Natural killer cell (primary cell): ENCODE results near the gene NAP1L4. TPM values are rescaled to one million over a fixed set of nuclear protein-coding genes. Genes with fewer than 3 reads are reported as not detected.

ENCODE experiments used
- ATAC-seq, 3 donors: fragments of 150-1000 bp in 2 of 3; fragments of 200-7000 bp in 1 of 3; cut with Tn5 transposase; 1 replicate in 1 of 3; 2 replicates in 2 of 3; pipeline ENCODE4 v1.10.0; 2021; ENCODE audit warnings: mild to moderate bottlenecking in 2 of 3, moderate library complexity in 2 of 3
- DNase-seq, 2 donors: peaks; one replicate each; pipeline versions ENCODE4 v3.0.0 to v3.0.0-alpha.2; 2013 to 2021; ENCODE audit warnings: mixed read lengths in 1 of 2
- H3K27ac ChIP-seq: one replicate; pipeline ENCODE4 v1.5.1; 2013; ENCODE audit warnings: mild to moderate bottlenecking, low read length
- H3K27me3 ChIP-seq: one replicate; pipeline ENCODE4 v1.6.1; 2013; ENCODE audit warnings: low read length; ENCODE audit not compliant: control insufficient read depth, insufficient read depth
- H3K36me3 ChIP-seq: one replicate; pipeline ENCODE4 v1.6.1; 2013; ENCODE audit warnings: low read length; ENCODE audit not compliant: control insufficient read depth, insufficient read depth
- H3K4me1 ChIP-seq: one replicate; pipeline ENCODE4 v1.6.1; 2013; ENCODE audit warnings: low read length; ENCODE audit not compliant: control insufficient read depth, insufficient read depth
- H3K4me3 ChIP-seq: one replicate; pipeline ENCODE4 v1.5.1; 2013; ENCODE audit warnings: low read length
- H3K9me3 ChIP-seq: one replicate; pipeline ENCODE4 v1.6.1; 2013; ENCODE audit warnings: low read length; ENCODE audit not compliant: control insufficient read depth, insufficient read depth
- H3K27ac Mint-ChIP-seq, 2 donors: one replicate each; pipeline ENCODE4 v1.8.0; 2022; ENCODE audit warnings: mild to moderate bottlenecking in 2 of 2, mixed read lengths in 2 of 2, moderate library complexity in 1 of 2
- H3K27me3 Mint-ChIP-seq, 2 donors: one replicate each; pipeline ENCODE4 v1.8.0; 2022; ENCODE audit warnings: low read depth in 2 of 2, mixed read lengths in 2 of 2
- H3K36me3 Mint-ChIP-seq: one replicate; pipeline ENCODE4 v1.8.0; 2022; ENCODE audit warnings: mixed read lengths
- H3K4me1 Mint-ChIP-seq, 2 donors: one replicate each; pipeline ENCODE4 v1.8.0; 2022; ENCODE audit warnings: mixed read lengths in 2 of 2
- H3K4me3 Mint-ChIP-seq: one replicate; pipeline ENCODE4 v1.8.0; 2022; ENCODE audit warnings: mild to moderate bottlenecking, moderate library complexity, mixed read lengths
- H3K9me3 Mint-ChIP-seq, 2 donors: one replicate each; pipeline ENCODE4 v1.8.0; 2022; ENCODE audit warnings: mixed read lengths in 2 of 2
- WGBS: methylation state at CpG from one replicate; pipeline ENCODE4 v1.1.7; 2013; ENCODE audit warnings: missing lambda C conversion rate; ENCODE audit not compliant: insufficient coverage; 5-methylcytosine and 5-hydroxymethylcytosine counted together
- intact Hi-C: fragments of 100-400 bp; cut with micrococcal nuclease; formaldehyde crosslinking; loops from one replicate; pipeline ENCODE4 v1.14.2; 2022
- total RNA-seq, 4 donors: library from RNA; stranded (reverse); fragments of 120-200 nt in 1 of 4; gene quantifications; one replicate each; pipeline versions ENCODE4 v1.2.3 to v1.2.4, GENCODE V29; 2013 to 2022
- TF ChIP-seq, protein P1 (sequence below): fragments of 200-600 bp; IDR thresholded peaks from one replicate; pipeline ENCODE4 v1.8.0; 2022; ENCODE audit warnings: antibody characterized with exemption

NAP1L4 gene
- total RNA-seq, 3 donors from 2014 or later (not counting 1 experiment from before 2014, with no cell fraction given): 219 to 244 (median 237) TPM

DNA sequence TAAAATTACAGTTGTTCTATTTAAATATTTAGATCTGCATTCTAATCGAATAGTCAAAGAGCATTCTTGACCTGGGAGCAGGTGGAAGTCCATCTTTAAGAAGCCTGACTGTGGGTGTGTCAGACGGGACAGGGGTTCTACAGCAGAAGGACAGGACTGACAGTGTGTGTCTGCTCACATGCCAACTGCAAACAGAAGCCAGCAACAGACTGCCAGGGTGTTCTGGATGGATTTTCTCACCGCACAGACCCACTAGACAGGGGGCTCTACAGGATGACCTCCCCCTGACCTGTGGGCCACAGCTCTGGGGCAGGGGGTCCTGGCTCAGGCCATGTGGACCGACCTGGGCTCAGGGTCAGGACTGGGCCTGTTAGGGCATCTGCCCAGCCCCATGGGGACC lies 22.8 kb upstream of the NAP1L4 start:
- 84% methylated on average over 4 of the region's 4 CpGs for WGBS
- Mint-ChIP-seq H3K4me3 (peak overlapping the region; percentile 63), H3K4me1 (peaks cover 0 to 15% of the 10 kb centered on the region in 2 donors), H3K9me3 (no peaks in the 10 kb centered on the region), H3K36me3 (no peaks in the 10 kb centered on the region), H3K27ac (peak overlapping the region; percentile 63 to 80), H3K27me3 (no peaks in the 10 kb centered on the region)
- Histone ChIP-seq H3K9me3 (no peaks in the 10 kb centered on the region), H3K4me1 (peaks cover 39% of the 10 kb centered on the region), H3K4me3 (no peak overlapping the region), H3K27me3 (no peaks in the 10 kb centered on the region), H3K36me3 (peaks cover 50% of the 10 kb centered on the region), H3K27ac (peak overlapping the region; percentile 15)
- TF ChIP-seq, protein P1, sequence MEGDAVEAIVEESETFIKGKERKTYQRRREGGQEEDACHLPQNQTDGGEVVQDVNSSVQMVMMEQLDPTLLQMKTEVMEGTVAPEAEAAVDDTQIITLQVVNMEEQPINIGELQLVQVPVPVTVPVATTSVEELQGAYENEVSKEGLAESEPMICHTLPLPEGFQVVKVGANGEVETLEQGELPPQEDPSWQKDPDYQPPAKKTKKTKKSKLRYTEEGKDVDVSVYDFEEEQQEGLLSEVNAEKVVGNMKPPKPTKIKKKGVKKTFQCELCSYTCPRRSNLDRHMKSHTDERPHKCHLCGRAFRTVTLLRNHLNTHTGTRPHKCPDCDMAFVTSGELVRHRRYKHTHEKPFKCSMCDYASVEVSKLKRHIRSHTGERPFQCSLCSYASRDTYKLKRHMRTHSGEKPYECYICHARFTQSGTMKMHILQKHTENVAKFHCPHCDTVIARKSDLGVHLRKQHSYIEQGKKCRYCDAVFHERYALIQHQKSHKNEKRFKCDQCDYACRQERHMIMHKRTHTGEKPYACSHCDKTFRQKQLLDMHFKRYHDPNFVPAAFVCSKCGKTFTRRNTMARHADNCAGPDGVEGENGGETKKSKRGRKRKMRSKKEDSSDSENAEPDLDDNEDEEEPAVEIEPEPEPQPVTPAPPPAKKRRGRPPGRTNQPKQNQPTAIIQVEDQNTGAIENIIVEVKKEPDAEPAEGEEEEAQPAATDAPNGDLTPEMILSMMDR: no peak
- intact Hi-C loops: no loop called here
- ATAC-seq (no peak), DNase-seq (no peak)

DNA sequence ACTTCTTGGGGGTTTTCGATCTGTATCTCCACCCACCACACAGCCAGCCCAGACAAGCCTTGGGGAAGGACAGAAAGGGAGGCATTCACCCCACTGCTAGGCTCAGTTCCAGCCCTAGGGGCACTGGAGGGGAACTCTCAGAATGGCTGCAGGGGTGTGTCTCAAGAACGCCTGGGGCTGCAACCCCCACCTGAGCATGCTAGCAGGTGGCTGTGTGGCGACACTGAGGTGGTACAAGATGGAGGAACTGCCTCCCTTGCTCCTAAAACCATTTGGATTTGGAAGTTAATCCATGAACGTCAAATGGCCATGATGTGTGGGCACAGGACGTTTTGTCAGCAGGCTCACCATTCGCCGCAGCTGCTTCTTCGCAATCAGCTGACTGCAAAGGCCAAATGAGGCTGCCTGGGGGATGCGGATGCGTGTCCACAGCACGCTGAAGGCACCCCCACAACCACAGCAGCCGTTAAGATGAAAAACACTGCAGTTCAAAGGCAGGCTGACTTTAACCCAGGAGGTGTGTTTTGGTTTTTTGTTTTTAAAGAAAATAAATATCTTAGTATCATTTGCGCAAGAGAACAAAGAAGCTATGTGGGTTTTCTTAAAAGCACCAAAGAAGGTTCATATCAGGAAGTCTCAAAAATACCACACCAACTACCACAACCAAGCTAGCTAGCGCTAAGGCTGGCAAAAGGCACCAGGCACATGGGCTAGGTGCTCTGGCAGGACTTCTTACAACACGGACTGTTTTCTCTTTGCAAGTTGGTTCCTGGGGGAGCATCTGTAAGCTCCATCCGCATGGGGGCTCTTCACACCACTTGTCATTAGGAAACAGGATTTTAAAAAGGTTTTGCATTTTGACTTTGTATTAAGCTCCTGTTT lies 22.2 kb upstream of the NAP1L4 start:
- intact Hi-C loops: no loop called here
- H3K27me3 Mint-ChIP-seq: no peaks in the 10 kb centered on the region
- Histone ChIP-seq H3K36me3 (peaks cover 49% of the 10 kb centered on the region), H3K9me3 (no peaks in the 10 kb centered on the region), H3K27me3 (no peaks in the 10 kb centered on the region), H3K4me3 (no peak overlapping the region), H3K27ac (peak overlapping the region; percentile 53), H3K4me1 (peaks cover 39% of the 10 kb centered on the region)
- DNase-seq: peak; percentile 44 to 92
- TF ChIP-seq, protein P1: no peak
- H3K36me3 Mint-ChIP-seq: no peaks in the 10 kb centered on the region
- H3K9me3 Mint-ChIP-seq: no peaks in the 10 kb centered on the region
- peak overlapping the region; percentile 63 to 80 for H3K27ac Mint-ChIP-seq
- H3K4me1 Mint-ChIP-seq: peaks cover 0 to 15% of the 10 kb centered on the region in 2 donors
- 36% methylated on average over 13 of the region's 16 CpGs for WGBS
- peak overlapping the region; percentile 63 for H3K4me3 Mint-ChIP-seq
- ATAC-seq: peak; percentile 81 to 87 (median 86)

DNA sequence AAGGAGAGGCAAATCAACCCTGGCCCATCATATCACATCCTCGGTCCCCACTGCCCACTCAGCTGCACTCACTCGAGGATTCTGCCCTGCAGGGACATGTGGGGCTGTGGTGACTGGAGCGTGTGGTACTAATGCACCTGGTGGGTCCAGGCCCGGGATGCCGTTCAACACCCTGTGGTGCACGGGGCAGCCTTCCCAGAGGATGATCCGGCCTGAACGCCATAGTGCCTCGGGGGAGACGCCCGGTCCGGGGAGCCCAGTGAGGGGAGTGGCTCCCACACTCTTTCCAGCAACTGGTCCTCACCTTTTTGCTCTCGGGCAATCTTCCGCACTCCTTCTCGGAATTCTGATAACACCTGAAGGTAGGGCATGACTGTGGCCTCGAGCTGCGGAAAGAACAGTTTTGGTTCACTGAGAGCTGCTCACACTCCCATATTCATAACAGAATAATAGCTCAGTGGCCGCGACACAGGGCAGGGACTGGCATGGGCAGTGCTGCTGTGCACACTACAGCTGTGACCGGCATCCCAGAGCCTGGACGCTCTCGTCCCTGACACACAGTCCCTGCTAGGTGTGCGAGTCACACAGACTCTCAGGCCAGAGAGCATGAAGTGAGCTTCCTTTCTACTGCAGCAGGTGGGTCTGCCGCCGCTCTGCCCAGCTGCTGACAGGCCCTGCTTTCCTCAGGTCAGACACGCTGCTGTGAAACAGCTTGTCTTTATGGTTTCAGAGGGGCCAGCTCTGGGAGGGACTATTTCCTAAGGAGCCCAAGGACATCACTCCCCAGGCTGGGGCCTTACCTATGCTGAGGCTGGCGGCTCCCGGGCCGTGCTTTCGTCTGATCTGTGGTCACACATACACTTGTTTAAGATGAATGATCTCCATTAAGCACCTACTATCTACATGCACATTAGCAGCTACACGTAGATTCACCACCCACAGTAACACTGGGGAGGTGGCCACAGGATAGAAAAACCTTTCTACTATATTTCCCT lies 20.1 kb upstream of the NAP1L4 start:
- intact Hi-C loops: no loop called here
- Histone ChIP-seq H3K4me1 (peaks cover 39% of the 10 kb centered on the region), H3K27ac (no peak overlapping the region), H3K4me3 (no peak overlapping the region), H3K9me3 (no peaks in the 10 kb centered on the region), H3K36me3 (peaks cover 47% of the 10 kb centered on the region), H3K27me3 (no peaks in the 10 kb centered on the region)
- DNase-seq (no peak), ATAC-seq (no peak)
- H3K27ac Mint-ChIP-seq: no peak overlapping the region
- TF ChIP-seq, protein P1: no peak
- no peaks in the 10 kb centered on the region for H3K9me3 Mint-ChIP-seq
- H3K4me3 Mint-ChIP-seq: no peak overlapping the region
- H3K27me3 Mint-ChIP-seq: no peaks in the 10 kb centered on the region
- WGBS: 97% methylated on average over 31 of the region's 31 CpGs
- H3K4me1 Mint-ChIP-seq: peaks cover 0 to 15% of the 10 kb centered on the region in 2 donors
- no peaks in the 10 kb centered on the region for H3K36me3 Mint-ChIP-seq
